CD14-positive monocyte (primary cell): ENCODE results near the gene PLA2G4D. TPM values are rescaled to one million over a fixed set of nuclear protein-coding genes. Genes with fewer than 3 reads are reported as not detected.
"Not testable (repeated sequence)": the region's sequence is repeated elsewhere in the genome, so short reads cannot be mapped to it uniquely, and the experiment has no call there.

Source experiments
- DNase-seq, 3 donors: peaks; one replicate each; pipeline ENCODE4 v3.0.0-alpha.2; 2011 to 2022
- H2AFZ ChIP-seq: 2 replicates; pipeline ENCODE4 v1.6.0; 2012; ENCODE audit warnings: mild to moderate bottlenecking, low read depth, low read length, inconsistent platforms; ENCODE audit not compliant: insufficient read depth, poor library complexity, severe bottlenecking
- H3K27ac ChIP-seq, 2 donors: 1 replicate in 1 of 2; 2 replicates in 1 of 2; pipeline ENCODE4 v1.5.1; 2012 to 2013; ENCODE audit warnings: low read length in 2 of 2, control low read depth in 1 of 2, inconsistent platforms in 1 of 2, low read depth in 1 of 2, mild to moderate bottlenecking in 1 of 2
- H3K27me3 ChIP-seq, 2 donors: one replicate each; pipeline versions ENCODE4 v1.6.0 to v1.6.1; 2011 to 2013; ENCODE audit warnings: low read length in 2 of 2; ENCODE audit not compliant: control insufficient read depth in 2 of 2, insufficient read depth in 2 of 2
- H3K36me3 ChIP-seq, 2 donors: replicated peaks in 1 of 2; 1 replicate in 1 of 2; 2 replicates in 1 of 2; pipeline versions ENCODE4 v1.5.1 to v1.6.1; 2012 to 2013; ENCODE audit warnings: low read length in 2 of 2, control low read depth in 1 of 2, inconsistent platforms in 1 of 2, mild to moderate bottlenecking in 1 of 2; ENCODE audit not compliant: insufficient read depth in 2 of 2, control insufficient read depth in 1 of 2
- H3K4me1 ChIP-seq, 2 donors: 1 replicate in 1 of 2; 2 replicates in 1 of 2; pipeline versions ENCODE4 v1.5.1 to v1.6.1; 2012 to 2013; ENCODE audit warnings: low read length in 2 of 2, control low read depth in 1 of 2, inconsistent platforms in 1 of 2, mild to moderate bottlenecking in 1 of 2, moderate library complexity in 1 of 2; ENCODE audit not compliant: insufficient read depth in 2 of 2, control insufficient read depth in 1 of 2
- H3K4me2 ChIP-seq: replicated peaks from 2 replicates; pipeline ENCODE3; 2012; ENCODE audit warnings: low read length, moderate library complexity, mild to moderate bottlenecking; ENCODE audit not compliant: poor library complexity, severe bottlenecking; ENCODE audit errors: extremely low read depth
- H3K4me3 ChIP-seq, 3 experiments: fragments of 200-600 bp in 1 of 3; sonication (generic) in 1 of 3; replicated peaks in 1 of 3; 1 replicate in 2 of 3; 2 replicates in 1 of 3; pipeline ENCODE4 v1.5.1; 2011 to 2013; ENCODE audit warnings: low read length in 3 of 3, mild to moderate bottlenecking in 3 of 3, control low read depth in 2 of 3, low read depth in 2 of 3, inconsistent platforms in 1 of 3, moderate library complexity in 1 of 3
- H3K79me2 ChIP-seq: 2 replicates; pipeline ENCODE4 v1.6.0; 2012; ENCODE audit warnings: mild to moderate bottlenecking, control low read depth, inconsistent platforms, low read length, moderate library complexity; ENCODE audit not compliant: insufficient read depth
- H3K9ac ChIP-seq: 2 replicates; pipeline ENCODE4 v1.6.0; 2017; ENCODE audit warnings: low read length, mild to moderate bottlenecking; ENCODE audit not compliant: insufficient read depth, poor library complexity, severe bottlenecking
- H3K9me3 ChIP-seq, 2 donors: replicated peaks in 1 of 2; 1 replicate in 1 of 2; 2 replicates in 1 of 2; pipeline versions ENCODE4 v1.5.1 to v1.6.1; 2012 to 2013; ENCODE audit warnings: low read length in 2 of 2, control low read depth in 1 of 2; ENCODE audit not compliant: control insufficient read depth in 1 of 2, insufficient read depth in 1 of 2
- H4K20me1 ChIP-seq: 2 replicates; pipeline ENCODE4 v1.6.0; 2012; ENCODE audit warnings: mild to moderate bottlenecking, low read length, control low read depth, moderate library complexity; ENCODE audit not compliant: insufficient read depth
- H3K27ac Mint-ChIP-seq, 7 donors: one replicate each; pipeline ENCODE4 v1.8.0; 2020; ENCODE audit warnings: mild to moderate bottlenecking in 7 of 7, mixed read lengths in 7 of 7, moderate library complexity in 6 of 7, inconsistent platforms in 2 of 7
- H3K27me3 Mint-ChIP-seq, 3 donors: one replicate each; pipeline ENCODE4 v1.8.0; 2021 to 2022; ENCODE audit warnings: low read depth in 3 of 3, mild to moderate bottlenecking in 3 of 3, mixed read lengths in 3 of 3, moderate library complexity in 3 of 3, inconsistent platforms in 1 of 3
- H3K36me3 Mint-ChIP-seq, 2 donors: one replicate each; pipeline ENCODE4 v1.8.0; 2020; ENCODE audit warnings: mixed read lengths in 2 of 2, inconsistent platforms in 1 of 2, mild to moderate bottlenecking in 1 of 2
- H3K4me1 Mint-ChIP-seq: one replicate; pipeline ENCODE4 v1.8.0; 2020; ENCODE audit warnings: mild to moderate bottlenecking, mixed read lengths
- H3K4me3 Mint-ChIP-seq, 2 donors: one replicate each; pipeline ENCODE4 v1.8.0; 2020; ENCODE audit warnings: mild to moderate bottlenecking in 2 of 2, mixed read lengths in 2 of 2, moderate library complexity in 1 of 2
- H3K9me3 Mint-ChIP-seq, 7 donors: one replicate each; pipeline ENCODE4 v1.8.0; 2020 to 2022; ENCODE audit warnings: mixed read lengths in 7 of 7, mild to moderate bottlenecking in 6 of 7, moderate library complexity in 6 of 7, inconsistent platforms in 2 of 7
- WGBS: methylation state at CpG from one replicate; pipeline ENCODE4 v1.1.5; 2013; ENCODE audit warnings: missing lambda C conversion rate; ENCODE audit not compliant: insufficient coverage; 5-methylcytosine and 5-hydroxymethylcytosine counted together
- intact Hi-C, 2 donors: fragments of 100-400 bp; cut with micrococcal nuclease; formaldehyde crosslinking; loops; one replicate each; pipeline versions ENCODE4 v1.15.0 to v1.15.1; 2023
- polyA plus RNA-seq, 3 donors: library from polyadenylated mRNA; depleted of rRNA in 1 of 3; unstranded in 2 of 3; stranded (reverse) in 1 of 3; fragments of 300-500 nt in 2 of 3; fragments of >200 nt in 1 of 3; fragmentation: Illumina TruSeq in 2 of 3; gene quantifications; 1 replicate in 2 of 3; 2 replicates in 1 of 3; pipeline ENCODE4 v1.2.3, GENCODE V29; 2012 to 2021
- TF ChIP-seq, protein P1 (sequence below): fragments of 200-600 bp; IDR thresholded peaks from one replicate; pipeline ENCODE4 v1.8.0; 2022; ENCODE audit warnings: antibody characterized with exemption, mild to moderate bottlenecking

The PLA2G4D gene
- polyA plus RNA-seq, 3 donors: not detected

DNA sequence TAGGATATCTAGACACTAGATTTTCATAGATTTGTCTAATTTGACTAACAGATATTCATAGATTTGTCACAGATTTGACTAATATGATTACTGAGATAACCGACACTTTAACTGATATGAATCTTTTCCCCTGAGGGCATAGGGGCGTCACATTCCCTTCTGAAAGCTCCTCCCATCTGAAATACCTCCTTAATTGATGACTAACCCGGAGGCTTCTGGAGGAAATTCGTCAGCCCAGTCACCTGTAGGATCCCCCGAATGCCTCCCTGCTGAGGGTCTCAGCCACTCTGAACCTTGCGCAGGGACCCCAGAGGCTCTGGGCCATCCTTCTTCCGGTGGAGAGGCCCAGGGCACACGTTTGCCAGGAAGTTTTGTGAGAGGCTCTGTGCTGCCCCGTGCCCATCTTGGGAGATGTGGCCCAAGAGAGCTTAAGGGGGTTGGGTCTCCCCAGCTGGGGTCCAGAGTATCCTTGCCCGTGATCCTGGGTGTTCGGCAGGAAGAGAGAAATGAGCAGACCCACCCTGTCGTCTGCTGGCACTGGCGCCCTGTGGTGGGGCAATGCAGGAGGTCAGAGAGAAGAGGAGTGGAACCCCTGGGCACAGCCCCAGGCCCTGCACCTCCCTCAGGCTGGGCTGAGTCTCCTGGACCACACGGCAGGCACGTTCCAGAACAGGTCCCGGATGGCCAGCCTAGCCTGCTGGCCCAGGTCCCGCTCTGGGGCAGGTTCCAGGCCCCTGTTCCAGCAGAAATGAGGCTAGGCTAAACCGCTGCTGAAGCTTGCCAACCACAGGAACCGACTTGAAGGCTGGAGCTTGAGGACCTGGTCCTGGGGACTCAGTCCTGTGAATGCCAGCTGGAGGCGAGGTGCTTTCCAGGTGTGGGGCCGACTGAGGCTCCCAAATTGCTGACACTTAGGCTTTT is 1.7 kb downstream of the PLA2G4D start:
- peaks cover 7% of the 10 kb centered on the region for H3K4me1 Mint-ChIP-seq
- no peaks in the 10 kb centered on the region for H3K4me1 ChIP-seq
- peaks cover 7 to 12% (median 10%) of the 10 kb centered on the region in 3 donors for H3K27me3 Mint-ChIP-seq
- DNase-seq: no peak
- TF ChIP-seq, protein P1, sequence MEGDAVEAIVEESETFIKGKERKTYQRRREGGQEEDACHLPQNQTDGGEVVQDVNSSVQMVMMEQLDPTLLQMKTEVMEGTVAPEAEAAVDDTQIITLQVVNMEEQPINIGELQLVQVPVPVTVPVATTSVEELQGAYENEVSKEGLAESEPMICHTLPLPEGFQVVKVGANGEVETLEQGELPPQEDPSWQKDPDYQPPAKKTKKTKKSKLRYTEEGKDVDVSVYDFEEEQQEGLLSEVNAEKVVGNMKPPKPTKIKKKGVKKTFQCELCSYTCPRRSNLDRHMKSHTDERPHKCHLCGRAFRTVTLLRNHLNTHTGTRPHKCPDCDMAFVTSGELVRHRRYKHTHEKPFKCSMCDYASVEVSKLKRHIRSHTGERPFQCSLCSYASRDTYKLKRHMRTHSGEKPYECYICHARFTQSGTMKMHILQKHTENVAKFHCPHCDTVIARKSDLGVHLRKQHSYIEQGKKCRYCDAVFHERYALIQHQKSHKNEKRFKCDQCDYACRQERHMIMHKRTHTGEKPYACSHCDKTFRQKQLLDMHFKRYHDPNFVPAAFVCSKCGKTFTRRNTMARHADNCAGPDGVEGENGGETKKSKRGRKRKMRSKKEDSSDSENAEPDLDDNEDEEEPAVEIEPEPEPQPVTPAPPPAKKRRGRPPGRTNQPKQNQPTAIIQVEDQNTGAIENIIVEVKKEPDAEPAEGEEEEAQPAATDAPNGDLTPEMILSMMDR: no peak
- H3K27ac Mint-ChIP-seq: no peak overlapping the region
- no peak overlapping the region for H3K9ac ChIP-seq
- no peaks in the 10 kb centered on the region for H3K79me2 ChIP-seq
- H4K20me1 ChIP-seq: no peaks in the 10 kb centered on the region
- no peaks in the 10 kb centered on the region for H3K36me3 Mint-ChIP-seq
- H3K27ac ChIP-seq: no peak overlapping the region
- intact Hi-C loops: no loop called here
- no peaks in the 10 kb centered on the region for H3K36me3 ChIP-seq
- no peak overlapping the region for H3K4me2 ChIP-seq
- no peak overlapping the region for H3K4me3 ChIP-seq
- 92% methylated on average over 18 of the region's 21 CpGs for WGBS
- no peak overlapping the region for H3K4me3 Mint-ChIP-seq
- no peak overlapping the region for H2AFZ ChIP-seq
- H3K27me3 ChIP-seq: no peaks in the 10 kb centered on the region
- no peaks in the 10 kb centered on the region for H3K9me3 ChIP-seq
- peaks cover 0 to 3% (median 0%) of the 10 kb centered on the region in 7 donors for H3K9me3 Mint-ChIP-seq

DNA sequence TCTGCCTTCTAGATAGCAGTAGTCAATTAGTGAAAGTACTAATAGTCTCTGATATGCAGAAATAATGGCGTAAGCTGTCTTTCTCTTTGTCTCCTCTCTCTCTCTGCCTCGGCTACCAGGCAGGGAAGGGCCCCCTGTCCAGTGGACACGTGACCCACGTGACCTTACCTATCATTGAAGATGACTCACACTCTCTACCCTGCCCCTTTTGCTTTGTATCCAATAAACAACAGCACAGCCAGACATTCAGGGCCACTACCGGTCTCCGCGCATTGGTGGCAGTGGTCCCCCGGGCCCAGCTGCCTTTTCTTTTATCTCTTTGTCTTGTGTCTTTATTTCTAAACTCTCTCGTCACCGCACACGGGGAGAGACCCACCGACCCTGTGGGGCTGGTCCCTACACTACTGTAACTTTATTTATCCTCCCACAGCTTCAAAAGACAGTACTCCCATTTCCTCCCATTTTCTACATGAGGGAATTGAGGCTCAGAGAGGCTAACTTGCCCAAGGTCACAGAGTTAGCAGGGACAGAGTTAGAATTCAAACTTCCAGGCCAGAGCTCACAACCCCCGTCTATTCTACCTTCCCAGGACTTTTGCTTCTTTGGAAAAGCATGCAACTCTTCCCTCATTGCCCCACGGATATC is 2.5 kb downstream of the PLA2G4D start:
- H3K79me2 ChIP-seq, H3K36me3 ChIP-seq, H3K4me2 ChIP-seq, H3K27ac Mint-ChIP-seq, H3K27me3 Mint-ChIP-seq, H3K9ac ChIP-seq, H3K9me3 ChIP-seq, H3K36me3 Mint-ChIP-seq, H3K4me1 Mint-ChIP-seq, H3K27ac ChIP-seq, H3K27me3 ChIP-seq, H4K20me1 ChIP-seq, H3K9me3 Mint-ChIP-seq, DNase-seq, H3K4me1 ChIP-seq, intact Hi-C loops, H2AFZ ChIP-seq, H3K4me3 Mint-ChIP-seq, H3K4me3 ChIP-seq: not testable (repeated sequence)
- 95% methylated on average over 4 of the region's 14 CpGs for WGBS
